Activated naive CD8-positive, alpha-beta T cell treated with anti-CD3 and anti-CD28 coated beads for 36 hours (primary cell): ENCODE results near the gene VPS13C. TPM values are rescaled to one million over a fixed set of nuclear protein-coding genes. Genes with fewer than 3 reads are reported as not detected.
A peak's percentile ranks its signal among the peaks of the same experiment; 100 is the strongest.

Source experiments
- DNase-seq: peaks from one replicate; pipeline ENCODE4 v3.0.0; 2021
- H3K27ac Mint-ChIP-seq: one replicate; pipeline ENCODE4 v1.8.0; 2022; ENCODE audit warnings: mild to moderate bottlenecking, moderate library complexity, mixed read lengths
- H3K27me3 Mint-ChIP-seq: one replicate; pipeline ENCODE4 v1.8.0; 2022; ENCODE audit warnings: mild to moderate bottlenecking, mixed read lengths
- H3K36me3 Mint-ChIP-seq: one replicate; pipeline ENCODE4 v1.8.0; 2021; ENCODE audit warnings: mild to moderate bottlenecking, mixed read lengths
- H3K4me1 Mint-ChIP-seq: one replicate; pipeline ENCODE4 v1.8.0; 2021; ENCODE audit warnings: mixed read lengths
- H3K4me3 Mint-ChIP-seq: one replicate; pipeline ENCODE4 v1.8.0; 2022; ENCODE audit warnings: mild to moderate bottlenecking, moderate library complexity, mixed read lengths
- H3K9me3 Mint-ChIP-seq: one replicate; pipeline ENCODE4 v1.8.0; 2022; ENCODE audit warnings: mixed read lengths
- total RNA-seq, 2 experiments: library from RNA; stranded (reverse); gene quantifications; one replicate each; pipeline ENCODE4 v1.2.3, GENCODE V29; 2021

Gene VPS13C
- total RNA-seq, 2 experiments from 2014 or later, result 29.8 to 31.5 TPM

DNA sequence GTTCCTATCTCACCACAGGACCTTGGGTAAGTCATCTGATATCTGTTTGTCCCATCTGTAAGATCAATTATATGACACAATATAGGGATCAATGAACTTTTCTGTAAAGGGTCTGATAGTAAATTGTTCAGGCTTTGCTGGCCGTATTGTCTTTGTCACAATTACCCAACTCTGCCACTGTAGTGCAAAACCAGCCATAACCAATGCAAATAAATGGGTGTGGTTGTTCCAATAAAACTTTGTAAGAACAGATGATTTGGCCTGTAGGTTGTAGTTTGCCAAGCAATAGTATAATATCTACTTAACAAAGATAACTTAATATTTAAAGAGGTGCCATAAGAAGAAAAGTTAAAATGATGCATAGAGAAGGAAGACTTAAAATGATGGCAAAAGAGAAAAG is 210.8 kb downstream of the VPS13C start:
- no peak for DNase-seq
- H3K27me3 Mint-ChIP-seq, result no peaks in the 10 kb centered on the region
- H3K4me1 Mint-ChIP-seq, result no peaks in the 10 kb centered on the region
- H3K9me3 Mint-ChIP-seq, result no peaks in the 10 kb centered on the region
- peaks cover 5% of the 10 kb centered on the region for H3K36me3 Mint-ChIP-seq
- no peak overlapping the region for H3K27ac Mint-ChIP-seq
- no peak overlapping the region for H3K4me3 Mint-ChIP-seq

DNA sequence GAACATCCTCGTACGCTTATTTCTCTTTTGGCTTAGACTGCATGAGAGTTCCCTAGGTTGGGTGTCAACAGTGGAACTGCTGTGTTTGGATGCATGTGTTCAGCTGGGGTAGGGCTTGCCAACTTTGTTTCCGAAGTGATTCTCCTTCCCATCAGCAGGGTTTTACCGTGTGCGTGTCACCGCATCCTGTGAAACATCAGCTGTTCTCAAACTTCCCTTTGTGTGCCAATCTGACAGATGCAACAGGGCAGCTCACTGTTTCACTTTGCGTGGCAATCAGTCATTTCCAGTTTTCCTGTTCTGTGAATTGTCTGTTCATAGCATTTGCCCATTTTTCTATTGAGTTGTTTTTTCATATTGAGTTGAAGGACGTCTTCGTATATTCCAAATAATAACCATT is 218.8 kb downstream of the VPS13C start:
- H3K9me3 Mint-ChIP-seq, result no peaks in the 10 kb centered on the region
- H3K4me1 Mint-ChIP-seq, result no peaks in the 10 kb centered on the region
- H3K36me3 Mint-ChIP-seq, result no peaks in the 10 kb centered on the region
- no peak for DNase-seq
- peaks cover 46% of the 10 kb centered on the region for H3K27me3 Mint-ChIP-seq
- no peak overlapping the region for H3K4me3 Mint-ChIP-seq
- H3K27ac Mint-ChIP-seq, result no peak overlapping the region

DNA sequence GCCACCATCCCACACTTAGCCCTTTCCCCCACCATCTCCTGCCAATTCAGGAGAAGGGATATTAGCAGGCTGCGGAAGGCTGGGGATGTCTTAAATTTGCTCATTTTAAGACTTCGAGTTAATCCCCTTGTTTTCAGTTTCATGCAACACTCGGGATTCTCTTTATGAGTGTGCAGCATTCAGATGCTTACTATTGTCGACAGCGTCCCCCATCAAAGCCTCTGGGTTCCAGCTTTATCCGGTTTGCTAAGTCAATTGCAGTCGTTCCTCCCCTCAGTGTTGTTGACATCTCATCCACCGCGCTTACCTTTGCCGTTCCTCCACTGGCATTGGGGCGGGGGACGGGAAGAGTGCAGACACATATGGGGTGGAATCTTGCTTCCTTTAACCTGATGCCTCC is 220.2 kb downstream of the VPS13C start:
- Mint-ChIP-seq H3K9me3 (no peaks in the 10 kb centered on the region), H3K4me3 (no peak overlapping the region), H3K4me1 (no peaks in the 10 kb centered on the region), H3K36me3 (no peaks in the 10 kb centered on the region), H3K27me3 (peaks cover 51% of the 10 kb centered on the region), H3K27ac (no peak overlapping the region)
- DNase-seq, result no peak

DNA sequence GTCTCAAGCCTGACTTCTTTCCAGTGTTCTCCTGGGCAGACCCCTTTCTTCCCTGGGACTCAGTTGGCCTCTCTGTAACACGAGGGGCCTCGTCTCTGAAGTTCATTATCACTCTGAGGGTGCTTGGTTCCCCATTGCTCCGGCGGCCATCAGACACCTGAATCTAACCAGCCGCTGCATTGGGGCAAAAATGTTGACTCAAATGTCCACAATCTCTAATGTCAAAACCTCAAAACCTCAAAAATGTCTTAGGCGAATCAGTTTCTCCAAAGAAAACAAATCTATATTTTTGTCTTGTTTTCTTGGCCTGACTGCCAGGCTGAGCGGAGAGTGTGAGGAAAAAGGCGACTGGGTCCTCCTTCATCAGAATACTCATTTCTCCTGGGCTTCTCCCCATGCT is 220.7 kb downstream of the VPS13C start:
- no peak for DNase-seq
- no peaks in the 10 kb centered on the region for H3K4me1 Mint-ChIP-seq
- peaks cover 55% of the 10 kb centered on the region for H3K27me3 Mint-ChIP-seq
- H3K36me3 Mint-ChIP-seq, result no peaks in the 10 kb centered on the region
- no peak overlapping the region for H3K4me3 Mint-ChIP-seq
- no peak overlapping the region for H3K27ac Mint-ChIP-seq
- no peaks in the 10 kb centered on the region for H3K9me3 Mint-ChIP-seq

DNA sequence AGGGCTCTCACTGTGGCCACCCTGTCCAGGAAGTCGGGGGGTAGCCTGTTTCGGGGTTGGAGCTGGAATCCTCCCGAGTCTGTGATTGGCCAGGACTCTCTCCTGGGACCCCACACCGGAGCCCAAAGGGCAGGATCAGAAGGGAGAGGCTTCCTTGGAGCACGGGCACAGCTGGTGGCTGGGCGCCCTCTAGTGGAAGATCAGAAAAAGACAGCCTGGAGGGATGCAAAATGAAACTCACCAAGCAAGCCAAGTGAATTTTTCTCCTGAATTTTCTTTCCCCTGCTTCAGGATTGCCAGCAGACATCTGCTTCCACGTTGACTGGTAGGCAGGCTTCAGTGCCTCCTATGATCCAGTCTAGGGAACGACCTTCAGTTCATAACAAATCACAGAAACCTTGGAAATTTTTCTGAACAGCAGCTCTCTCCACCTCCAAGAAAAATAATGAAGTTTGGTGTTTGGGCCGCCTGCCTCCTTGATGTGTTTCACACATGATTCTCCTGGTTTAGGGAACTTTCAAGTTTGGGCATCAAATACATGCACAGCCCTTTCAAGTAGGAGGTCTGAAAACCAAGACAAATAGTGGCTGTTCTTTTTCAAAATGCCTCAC is 224.6 kb downstream of the VPS13C start:
- Mint-ChIP-seq H3K27ac (no peak overlapping the region), H3K4me1 (peaks cover 2% of the 10 kb centered on the region), H3K36me3 (no peaks in the 10 kb centered on the region), H3K9me3 (no peaks in the 10 kb centered on the region), H3K27me3 (peaks cover 51% of the 10 kb centered on the region), H3K4me3 (no peak overlapping the region)
- peak; percentile 40 for DNase-seq

DNA sequence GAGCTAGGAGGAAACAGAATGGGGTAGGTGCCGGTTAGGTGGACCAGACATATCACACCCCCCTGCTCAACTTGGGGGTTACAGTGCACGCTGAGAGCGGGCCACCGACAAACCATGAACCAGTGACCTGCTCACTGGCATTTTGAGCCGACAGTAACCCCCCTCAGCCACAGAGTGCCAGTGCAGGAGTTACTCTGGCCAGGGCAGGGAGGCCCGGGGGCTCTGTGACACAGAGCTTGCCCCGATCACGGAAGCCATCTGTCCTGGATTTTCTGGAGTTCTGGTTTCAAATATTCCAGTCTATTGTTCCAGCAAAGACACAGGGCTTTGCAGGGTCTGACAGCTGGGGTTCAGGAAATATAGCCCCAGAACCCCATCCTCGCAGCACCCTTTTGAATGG is 225.2 kb downstream of the VPS13C start:
- H3K27ac Mint-ChIP-seq, result no peak overlapping the region
- peaks cover 2% of the 10 kb centered on the region for H3K4me1 Mint-ChIP-seq
- no peak for DNase-seq
- no peaks in the 10 kb centered on the region for H3K9me3 Mint-ChIP-seq
- no peaks in the 10 kb centered on the region for H3K36me3 Mint-ChIP-seq
- H3K4me3 Mint-ChIP-seq, result no peak overlapping the region
- peaks cover 45% of the 10 kb centered on the region for H3K27me3 Mint-ChIP-seq

DNA sequence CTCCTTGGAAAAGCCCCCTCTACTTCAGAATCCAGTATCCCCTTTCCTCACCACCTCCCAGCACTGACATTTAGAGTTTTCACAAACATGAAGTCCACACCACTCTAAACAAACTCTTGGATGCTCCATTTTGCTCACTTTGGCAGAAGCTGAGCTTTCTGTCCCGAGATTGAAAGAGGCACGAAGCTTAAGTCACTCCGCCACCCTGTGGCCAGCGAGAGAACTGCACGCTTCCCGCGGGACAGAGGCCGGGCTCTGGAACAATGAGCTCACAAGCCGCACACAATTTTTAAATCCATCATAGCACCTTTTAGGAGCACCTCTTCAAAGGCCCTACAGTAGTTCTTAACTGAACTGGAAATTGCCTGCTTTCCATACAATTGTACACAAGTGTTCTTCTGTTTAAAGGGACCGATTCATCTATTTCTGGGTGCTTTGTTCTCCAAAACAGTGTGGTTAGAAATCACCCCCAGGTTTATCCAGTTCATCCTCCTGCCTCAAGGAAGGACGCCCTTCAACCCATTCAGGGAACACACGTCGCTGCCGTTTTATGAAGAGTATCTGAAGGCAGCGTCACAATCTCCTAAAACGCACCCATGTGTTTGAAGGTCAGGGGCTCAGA is 226.1 kb downstream of the VPS13C start:
- no peak overlapping the region for H3K4me3 Mint-ChIP-seq
- peaks cover 39% of the 10 kb centered on the region for H3K27me3 Mint-ChIP-seq
- peaks cover 2% of the 10 kb centered on the region for H3K4me1 Mint-ChIP-seq
- no peak overlapping the region for H3K27ac Mint-ChIP-seq
- no peaks in the 10 kb centered on the region for H3K36me3 Mint-ChIP-seq
- no peaks in the 10 kb centered on the region for H3K9me3 Mint-ChIP-seq
- DNase-seq, result peak; percentile 63

DNA sequence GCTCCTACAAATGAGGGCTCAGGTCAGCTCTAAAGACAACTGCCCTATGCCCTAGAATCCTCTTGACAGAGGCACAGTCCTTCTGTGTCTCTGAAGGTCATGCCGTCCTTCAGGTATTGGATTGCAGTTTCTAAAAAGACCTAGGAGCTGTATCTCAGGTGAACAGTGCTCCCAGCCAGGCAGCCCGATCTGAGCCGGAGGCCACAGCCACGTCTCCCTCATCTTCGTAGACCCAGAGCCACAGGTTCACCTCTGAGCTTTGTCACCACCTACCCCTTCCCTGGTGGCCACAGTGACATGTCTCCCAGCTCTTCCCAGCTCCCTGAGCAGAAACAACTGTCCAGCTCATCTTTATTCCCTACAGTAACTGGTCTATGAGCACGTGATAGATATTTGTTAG is 228.0 kb downstream of the VPS13C start:
- H3K27me3 Mint-ChIP-seq, result peaks cover 30% of the 10 kb centered on the region
- H3K4me3 Mint-ChIP-seq, result no peak overlapping the region
- H3K4me1 Mint-ChIP-seq, result peaks cover 2% of the 10 kb centered on the region
- no peak for DNase-seq
- no peaks in the 10 kb centered on the region for H3K36me3 Mint-ChIP-seq
- H3K9me3 Mint-ChIP-seq, result no peaks in the 10 kb centered on the region
- H3K27ac Mint-ChIP-seq, result no peak overlapping the region

DNA sequence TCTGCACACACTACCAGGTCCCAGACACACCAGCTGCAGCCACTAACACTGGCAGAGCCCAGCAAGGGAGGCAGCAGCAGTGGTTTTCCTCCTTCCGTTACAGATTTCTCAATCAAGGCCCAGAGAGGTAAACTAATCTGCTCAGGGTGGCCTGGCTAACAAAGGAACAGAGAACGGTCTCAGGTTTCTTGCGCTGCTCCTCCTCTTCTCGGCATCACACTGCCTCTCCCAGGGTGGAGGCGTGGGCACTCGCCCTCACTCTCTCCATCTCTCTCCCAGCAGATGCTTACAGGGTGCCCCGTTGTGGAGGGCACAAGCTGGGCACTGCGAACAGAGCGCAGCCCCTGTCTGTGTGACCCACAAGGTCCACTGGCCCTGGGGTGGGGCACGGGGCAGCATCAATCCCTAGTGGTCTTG is 228.7 kb downstream of the VPS13C start:
- H3K36me3 Mint-ChIP-seq, result no peaks in the 10 kb centered on the region
- H3K27ac Mint-ChIP-seq, result no peak overlapping the region
- H3K9me3 Mint-ChIP-seq, result no peaks in the 10 kb centered on the region
- no peak for DNase-seq
- H3K4me1 Mint-ChIP-seq, result peaks cover 2% of the 10 kb centered on the region
- peaks cover 25% of the 10 kb centered on the region for H3K27me3 Mint-ChIP-seq
- H3K4me3 Mint-ChIP-seq, result no peak overlapping the region

DNA sequence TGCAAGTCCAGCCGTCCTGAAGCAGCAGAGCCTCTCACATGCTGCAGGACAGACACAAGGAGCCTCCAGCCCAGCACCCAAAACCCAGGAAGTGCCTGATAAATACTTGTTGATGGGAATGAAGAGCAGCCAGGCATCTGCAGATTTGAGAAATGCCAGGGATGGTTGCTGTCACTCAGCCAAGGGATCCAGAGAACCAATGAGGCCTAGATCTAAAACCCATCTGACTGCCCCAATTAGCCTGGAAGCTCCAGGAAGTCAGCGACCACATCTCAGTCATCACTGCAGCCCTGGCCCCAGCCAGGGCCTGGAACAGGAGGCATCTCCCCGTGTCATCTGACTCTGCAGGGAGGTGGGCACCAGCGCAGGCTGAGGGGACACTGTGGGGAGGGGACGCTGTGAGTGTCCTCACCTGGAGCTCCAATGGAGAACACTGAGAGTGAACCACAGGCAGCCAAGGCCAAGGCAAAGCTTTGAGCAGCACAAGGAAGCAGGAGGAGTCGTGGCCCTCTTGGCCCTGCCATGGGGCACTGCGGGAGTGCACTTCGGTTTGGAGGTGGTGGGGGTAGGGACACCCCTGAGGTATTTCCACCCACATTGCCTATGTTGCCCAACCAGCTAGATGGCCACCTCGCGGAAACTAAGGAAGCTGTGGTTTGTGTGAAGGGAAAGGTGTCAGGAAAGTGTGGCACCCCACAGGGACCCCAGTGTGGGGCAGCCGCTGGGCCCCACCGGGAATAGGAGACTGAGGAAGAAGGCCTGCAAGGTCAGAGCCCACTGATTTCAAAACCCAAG is 229.5 kb downstream of the VPS13C start:
- DNase-seq, result no peak
- Mint-ChIP-seq H3K27ac (no peak overlapping the region), H3K27me3 (peaks cover 24% of the 10 kb centered on the region), H3K4me3 (no peak overlapping the region), H3K36me3 (no peaks in the 10 kb centered on the region), H3K9me3 (no peaks in the 10 kb centered on the region), H3K4me1 (peaks cover 2% of the 10 kb centered on the region)

DNA sequence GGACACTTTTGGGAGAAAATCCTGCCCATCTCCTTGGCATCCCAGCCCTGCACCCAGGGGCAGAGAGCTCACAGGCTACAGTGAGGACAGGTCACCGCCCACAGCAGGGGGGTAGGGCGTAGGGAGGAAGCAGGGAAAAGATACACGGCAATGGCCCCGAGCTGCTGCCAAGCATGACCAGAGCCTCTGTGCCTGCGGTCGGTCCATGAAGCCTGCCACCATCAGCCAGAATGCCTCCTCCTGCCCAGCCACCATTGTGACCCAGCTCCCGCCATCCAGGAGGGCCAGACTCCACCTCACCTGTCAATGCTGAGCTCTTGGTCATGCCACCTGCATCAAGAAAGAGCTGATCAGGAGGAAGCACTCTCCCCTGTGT is 230.7 kb downstream of the VPS13C start:
- no peak for DNase-seq
- Mint-ChIP-seq H3K36me3 (no peaks in the 10 kb centered on the region), H3K27me3 (peaks cover 15% of the 10 kb centered on the region), H3K4me1 (peaks cover 2% of the 10 kb centered on the region), H3K9me3 (no peaks in the 10 kb centered on the region), H3K4me3 (no peak overlapping the region), H3K27ac (no peak overlapping the region)

DNA sequence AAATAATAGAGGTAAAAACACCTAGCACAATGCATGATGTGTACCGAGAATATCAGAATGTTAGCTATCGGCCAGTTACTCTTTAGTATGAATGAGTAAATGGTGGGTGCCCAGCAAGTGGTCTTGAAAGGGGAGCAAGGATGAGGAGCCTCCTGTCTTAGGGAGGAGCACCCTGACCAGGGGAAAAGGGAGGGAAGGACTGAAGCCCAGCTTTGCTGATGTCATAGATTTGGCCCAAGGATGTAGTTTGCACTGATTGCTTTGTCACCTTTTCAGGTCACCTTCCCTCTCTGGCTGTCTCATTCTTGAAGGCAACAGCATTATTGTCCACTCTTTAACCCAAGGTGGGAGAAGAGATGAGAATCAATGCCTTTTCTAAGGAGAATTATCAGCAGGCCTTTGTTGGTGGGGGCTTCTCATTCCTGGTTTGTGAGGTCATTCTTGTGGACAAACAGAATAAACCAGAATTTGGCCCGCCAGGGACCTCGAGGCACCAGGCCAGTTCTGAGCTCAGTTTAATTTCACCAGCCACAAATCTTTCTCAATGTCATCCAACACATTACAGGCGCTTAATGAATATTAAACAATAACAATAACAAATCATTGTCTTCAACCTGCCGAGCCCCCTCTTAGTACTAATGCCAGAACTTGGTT is 231.3 kb downstream of the VPS13C start:
- Mint-ChIP-seq H3K9me3 (no peaks in the 10 kb centered on the region), H3K4me1 (peaks cover 1% of the 10 kb centered on the region), H3K36me3 (no peaks in the 10 kb centered on the region), H3K4me3 (no peak overlapping the region), H3K27ac (no peak overlapping the region), H3K27me3 (peaks cover 10% of the 10 kb centered on the region)
- no peak for DNase-seq

DNA sequence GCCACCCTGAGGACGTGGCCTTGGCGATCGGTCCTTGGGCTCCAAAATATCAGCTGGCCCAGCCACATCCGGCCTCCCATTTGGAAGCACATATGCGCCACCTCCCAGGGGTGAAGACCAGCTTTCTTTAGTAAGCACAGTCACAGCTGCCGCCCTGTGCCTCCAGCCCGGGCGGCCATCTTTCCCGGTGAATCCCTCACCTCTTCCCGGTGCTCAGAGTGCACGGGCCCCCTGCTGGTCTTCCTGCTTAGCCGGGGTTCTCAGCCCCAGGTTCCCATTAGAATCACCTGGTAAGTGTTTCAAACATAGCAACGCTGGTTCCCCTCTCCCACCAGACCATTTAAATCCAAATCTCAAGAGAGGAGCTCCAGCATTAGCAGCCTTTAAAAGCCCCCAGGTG is 232.2 kb downstream of the VPS13C start:
- no peak overlapping the region for H3K27ac Mint-ChIP-seq
- H3K4me3 Mint-ChIP-seq, result no peak overlapping the region
- no peaks in the 10 kb centered on the region for H3K4me1 Mint-ChIP-seq
- no peaks in the 10 kb centered on the region for H3K36me3 Mint-ChIP-seq
- H3K27me3 Mint-ChIP-seq, result peaks cover 7% of the 10 kb centered on the region
- DNase-seq, result no peak
- H3K9me3 Mint-ChIP-seq, result no peaks in the 10 kb centered on the region

DNA sequence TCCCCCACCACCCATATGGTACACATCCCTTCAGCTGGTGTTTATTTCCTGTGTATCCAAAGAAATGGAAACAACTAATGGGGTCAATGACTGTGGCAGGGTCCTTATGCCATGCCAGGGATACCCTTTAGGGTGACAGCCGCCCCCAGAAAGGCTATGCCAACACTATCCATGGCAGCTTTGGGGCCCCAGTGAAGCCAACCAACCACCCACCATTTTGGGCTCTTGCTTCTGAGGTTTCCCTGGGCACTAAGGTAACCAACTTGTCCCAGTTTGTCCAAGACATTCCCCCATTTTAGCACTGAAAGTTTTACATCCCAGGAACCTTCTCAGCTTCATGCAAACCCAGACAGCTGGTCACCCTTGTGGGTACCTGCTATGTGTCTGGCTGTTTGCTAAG is 233.1 kb downstream of the VPS13C start:
- DNase-seq, result no peak
- H3K9me3 Mint-ChIP-seq, result no peaks in the 10 kb centered on the region
- no peaks in the 10 kb centered on the region for H3K36me3 Mint-ChIP-seq
- H3K4me1 Mint-ChIP-seq, result no peaks in the 10 kb centered on the region
- no peak overlapping the region for H3K27ac Mint-ChIP-seq
- H3K4me3 Mint-ChIP-seq, result no peak overlapping the region
- H3K27me3 Mint-ChIP-seq, result peaks cover 3% of the 10 kb centered on the region

DNA sequence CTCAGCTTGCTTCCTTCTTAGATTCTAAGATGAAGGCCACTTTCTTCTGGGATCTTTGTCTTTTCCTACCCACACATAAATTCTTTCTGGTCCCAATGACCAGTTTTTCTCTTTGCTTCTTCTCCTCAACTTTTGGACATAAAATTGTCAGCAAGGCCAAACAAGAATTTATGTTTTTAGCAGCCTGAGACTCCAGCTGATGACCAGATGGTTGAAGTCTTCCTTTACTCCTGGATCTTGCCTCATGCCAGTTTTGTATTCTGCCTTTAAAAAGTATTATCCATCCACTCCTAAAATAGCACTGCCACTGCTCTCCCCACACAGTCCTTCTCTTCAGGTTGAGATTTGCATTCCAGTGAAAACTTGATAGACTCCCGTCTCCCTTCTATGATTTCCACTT is 236.0 kb downstream of the VPS13C start:
- Mint-ChIP-seq H3K27ac (no peak overlapping the region), H3K9me3 (no peaks in the 10 kb centered on the region), H3K27me3 (no peaks in the 10 kb centered on the region), H3K36me3 (no peaks in the 10 kb centered on the region), H3K4me1 (no peaks in the 10 kb centered on the region), H3K4me3 (no peak overlapping the region)
- no peak for DNase-seq
